ENCODE measurements around the gene HADHA.

DNA sequence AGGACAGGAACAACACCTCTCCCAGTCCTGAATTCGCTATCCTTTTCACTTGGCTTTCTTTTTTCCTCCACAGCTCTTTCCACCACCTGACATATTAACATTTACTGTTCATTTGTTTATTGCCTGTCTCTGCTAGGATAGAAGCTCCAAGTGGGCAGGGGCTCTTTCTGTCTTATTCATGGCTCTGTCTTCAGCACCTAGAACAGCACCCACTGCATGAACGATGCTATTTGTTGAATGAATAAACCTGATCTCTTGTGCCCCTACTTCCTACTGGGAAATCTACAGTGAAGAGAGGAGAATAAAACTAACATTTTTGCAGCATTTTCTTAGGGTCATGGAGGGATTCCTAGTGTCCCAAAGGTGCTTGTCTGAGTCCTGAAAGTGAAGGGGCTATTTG lies 95.9 kb downstream of the HADHA start:
- TF ChIP-seq CTCF (IDR thresholded peaks at IDR 0.05; ENCODE audit: low read length) (no peak), EZH2phosphoT487 (IDR thresholded peaks at IDR 0.05; ENCODE audit: low read length) (no peak), EZH2 (optimal IDR thresholded peaks at IDR 0.05; ENCODE audit: low read depth, low read length) (no peak)
